WTC11 (cell line): ENCODE measurements around the gene TMSB15C.

Experiments used
- KAT7 ChIP-seq: sonication (generic); formaldehyde crosslinking; IDR thresholded peaks from 2 replicates; pipeline ENCODE4 v1.8.1; 2023; ENCODE audit warnings: missing genetic modification reagents, mild to moderate bottlenecking, borderline replicate concordance
- SP1 ChIP-seq: sonication (generic); formaldehyde crosslinking; conservative IDR thresholded peaks from 2 replicates; pipeline ENCODE4 v1.8.1; 2022; ENCODE audit warnings: missing genetic modification reagents
- ZNF232 ChIP-seq: sonication (generic); formaldehyde crosslinking; IDR thresholded peaks from 2 replicates; pipeline ENCODE4 v1.8.0; 2022; ENCODE audit warnings: mild to moderate bottlenecking, missing genetic modification reagents
- TF ChIP-seq, protein P1 (sequence below): fragments of 200-600 bp; IDR thresholded peaks from 2 replicates; pipeline ENCODE4 v1.8.0; 2022; ENCODE audit warnings: antibody characterized with exemption
- TF ChIP-seq, protein P2 (sequence below): fragments of 250-450 bp; sonication (Bioruptor Pico); IDR thresholded peaks from 2 replicates; pipeline ENCODE4 v2.1.2; 2022; ENCODE audit warnings: mild to moderate bottlenecking, moderate library complexity

DNA sequence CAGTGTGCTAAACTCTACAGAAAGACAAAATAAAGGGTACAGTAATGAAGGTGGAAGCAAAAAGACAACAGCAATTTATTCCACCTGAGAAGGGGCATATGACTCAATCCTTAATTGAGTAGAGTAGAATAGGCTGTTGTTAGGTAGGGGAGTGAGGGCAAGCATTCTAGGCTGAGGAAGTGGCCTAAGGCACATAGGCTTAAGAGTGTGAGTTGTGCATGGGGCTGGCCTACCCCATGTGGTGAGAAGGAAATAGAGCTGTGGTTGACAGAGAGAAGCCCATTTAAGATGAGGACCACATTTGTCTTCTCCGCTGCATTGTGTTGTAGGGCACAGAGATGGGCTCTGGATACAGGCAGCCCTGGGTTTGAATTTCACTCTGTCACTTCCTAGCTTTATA, 32.9 kb upstream of the TMSB15C start:
- TF ChIP-seq, protein P1, sequence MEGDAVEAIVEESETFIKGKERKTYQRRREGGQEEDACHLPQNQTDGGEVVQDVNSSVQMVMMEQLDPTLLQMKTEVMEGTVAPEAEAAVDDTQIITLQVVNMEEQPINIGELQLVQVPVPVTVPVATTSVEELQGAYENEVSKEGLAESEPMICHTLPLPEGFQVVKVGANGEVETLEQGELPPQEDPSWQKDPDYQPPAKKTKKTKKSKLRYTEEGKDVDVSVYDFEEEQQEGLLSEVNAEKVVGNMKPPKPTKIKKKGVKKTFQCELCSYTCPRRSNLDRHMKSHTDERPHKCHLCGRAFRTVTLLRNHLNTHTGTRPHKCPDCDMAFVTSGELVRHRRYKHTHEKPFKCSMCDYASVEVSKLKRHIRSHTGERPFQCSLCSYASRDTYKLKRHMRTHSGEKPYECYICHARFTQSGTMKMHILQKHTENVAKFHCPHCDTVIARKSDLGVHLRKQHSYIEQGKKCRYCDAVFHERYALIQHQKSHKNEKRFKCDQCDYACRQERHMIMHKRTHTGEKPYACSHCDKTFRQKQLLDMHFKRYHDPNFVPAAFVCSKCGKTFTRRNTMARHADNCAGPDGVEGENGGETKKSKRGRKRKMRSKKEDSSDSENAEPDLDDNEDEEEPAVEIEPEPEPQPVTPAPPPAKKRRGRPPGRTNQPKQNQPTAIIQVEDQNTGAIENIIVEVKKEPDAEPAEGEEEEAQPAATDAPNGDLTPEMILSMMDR: no peak
- TF ChIP-seq SP1 (CRISPR knock-in tag) (no peak), ZNF232 (no peak), KAT7 (no peak)
- TF ChIP-seq, protein P2, sequence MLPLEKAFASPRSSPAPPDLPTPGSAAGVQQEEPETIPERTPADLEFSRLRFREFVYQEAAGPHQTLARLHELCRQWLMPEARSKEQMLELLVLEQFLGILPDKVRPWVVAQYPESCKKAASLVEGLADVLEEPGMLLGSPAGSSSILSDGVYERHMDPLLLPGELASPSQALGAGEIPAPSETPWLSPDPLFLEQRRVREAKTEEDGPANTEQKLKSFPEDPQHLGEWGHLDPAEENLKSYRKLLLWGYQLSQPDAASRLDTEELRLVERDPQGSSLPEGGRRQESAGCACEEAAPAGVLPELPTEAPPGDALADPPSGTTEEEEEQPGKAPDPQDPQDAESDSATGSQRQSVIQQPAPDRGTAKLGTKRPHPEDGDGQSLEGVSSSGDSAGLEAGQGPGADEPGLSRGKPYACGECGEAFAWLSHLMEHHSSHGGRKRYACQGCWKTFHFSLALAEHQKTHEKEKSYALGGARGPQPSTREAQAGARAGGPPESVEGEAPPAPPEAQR (CRISPR knock-in tag): no peak
